HL-60/S4 (cell line): ENCODE results near the gene USP50.
"Not testable (repeated sequence)": the region's sequence is repeated elsewhere in the genome, so short reads cannot be mapped to it uniquely, and the experiment has no call there.

Experiments
- in situ Hi-C: fragments of 300-500 bp; cut with MboI; formaldehyde crosslinking; loops from 2 replicates; pipeline ENCODE4 v1.14.3; 2022; ENCODE audit warnings: low sequenced_read_pairs

USP50 gene

DNA sequence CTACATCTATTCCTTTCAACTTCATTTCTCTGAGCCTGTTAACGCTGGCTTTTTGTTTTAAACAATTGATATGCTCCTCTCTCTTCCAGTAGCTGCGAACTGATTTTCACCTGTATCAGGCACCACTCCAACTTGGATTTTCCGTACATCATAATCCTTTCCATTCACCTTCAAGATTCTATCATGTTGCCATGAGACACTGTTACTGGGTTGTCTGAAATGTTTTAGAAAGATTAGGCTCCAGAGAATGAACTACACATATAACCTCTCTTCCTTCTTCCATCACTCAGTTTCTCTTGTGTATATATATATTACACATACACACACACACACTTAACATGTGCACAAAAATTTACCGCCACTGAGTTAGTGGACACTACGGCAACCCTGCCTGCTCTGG lies at the start of gene USP50:
Gene USP50, minus strand, starts transcription at position 101 of the 400 bp plus-strand sequence. CDS start 141 bp downstream, outside the sequence.
- in situ Hi-C loops: no loop called here

DNA sequence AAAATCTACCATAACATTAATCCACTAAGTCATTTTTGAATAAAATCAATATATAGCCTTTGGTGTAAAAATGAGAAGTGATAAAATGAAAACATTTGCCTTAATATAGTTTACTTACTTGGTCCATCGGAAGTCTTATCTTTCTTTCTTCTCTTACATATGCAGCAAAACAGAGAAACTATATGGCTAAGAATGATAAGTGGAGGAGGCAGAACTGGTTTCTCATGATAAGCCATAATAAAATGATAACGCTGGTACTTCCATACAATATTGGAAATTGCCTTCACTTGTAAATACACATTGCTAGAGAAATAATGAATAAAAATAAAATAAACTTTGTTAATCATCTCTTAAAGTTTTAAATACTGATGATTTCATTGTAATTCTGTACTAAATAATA lies 47.8 kb upstream of the USP50 start:
- in situ Hi-C loops: no loop called here

DNA sequence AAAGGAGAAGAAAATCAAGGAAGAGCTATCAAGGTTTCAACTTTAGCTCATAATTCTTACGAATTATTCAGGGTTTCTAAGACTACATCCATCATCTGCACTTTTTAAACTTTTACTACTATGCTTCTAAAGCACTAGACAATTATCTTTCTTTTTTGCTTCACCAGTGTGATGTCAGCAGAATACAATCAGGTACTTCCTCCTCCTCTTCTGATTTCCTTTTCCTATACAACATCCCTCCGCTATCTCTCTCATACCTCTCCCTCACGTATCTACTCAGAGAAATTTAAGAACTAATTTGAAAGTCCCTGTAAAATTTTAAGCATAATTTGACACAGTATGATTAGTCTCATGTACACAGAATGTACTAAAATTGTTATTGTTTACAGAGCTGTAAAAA lies 47.3 kb upstream of the USP50 start:
- in situ Hi-C loops: no loop called here

DNA sequence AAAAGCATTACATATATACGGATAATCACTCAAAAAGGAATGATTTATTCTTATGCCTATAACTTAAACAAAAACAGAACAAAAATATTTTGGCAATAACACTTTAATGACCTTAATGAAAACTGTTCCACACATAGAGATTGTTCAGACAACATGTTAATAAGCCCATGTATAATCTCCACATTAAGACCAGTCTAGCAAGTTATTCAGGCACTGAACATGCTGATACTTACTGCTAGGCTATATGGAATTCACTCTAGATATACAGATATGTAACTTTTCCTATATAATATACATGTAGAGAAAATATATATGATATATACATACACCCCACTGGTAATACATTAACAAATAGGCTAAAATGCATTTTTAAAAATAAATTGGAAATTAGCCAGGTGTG lies 43.8 kb upstream of the USP50 start:
- in situ Hi-C loops: no loop called here

DNA sequence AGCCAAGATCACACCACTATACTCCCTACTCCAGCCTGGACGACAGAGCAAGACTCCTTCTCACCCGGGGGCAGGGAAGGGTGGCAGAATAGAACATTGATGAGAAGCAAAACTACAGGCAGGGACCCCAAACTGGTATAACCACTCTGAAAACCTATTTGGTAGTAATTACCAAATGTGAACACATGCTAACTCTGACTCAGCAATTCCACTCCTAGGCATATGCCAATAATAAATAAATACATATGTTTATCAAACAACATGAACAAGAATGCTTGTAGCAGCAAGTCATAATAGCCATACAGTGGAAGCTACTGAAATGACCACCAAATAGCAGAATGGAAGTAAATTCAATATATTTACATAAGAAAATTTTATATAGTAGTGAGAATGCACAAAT lies 31.0 kb upstream of the USP50 start:
- in situ Hi-C loops: no loop called here

DNA sequence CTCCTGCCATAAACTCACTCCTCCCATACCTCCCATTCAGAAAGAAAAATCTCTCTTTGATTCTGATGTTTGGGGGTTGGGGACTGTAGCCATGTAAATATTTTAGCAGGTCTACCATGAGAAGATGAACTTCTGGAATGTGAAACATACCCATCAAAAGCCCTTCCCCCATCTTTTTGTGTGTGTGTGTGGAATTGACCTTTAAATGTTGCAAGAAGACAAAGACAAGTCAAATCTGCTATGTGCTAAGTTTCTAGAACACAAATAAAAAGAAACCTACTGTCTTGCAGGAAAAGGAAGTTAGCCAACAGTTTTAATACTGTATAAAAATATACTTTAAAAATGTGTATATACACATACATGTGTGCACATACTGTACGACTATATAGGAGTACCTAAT lies 29.7 kb upstream of the USP50 start:
- in situ Hi-C loops: no loop called here

DNA sequence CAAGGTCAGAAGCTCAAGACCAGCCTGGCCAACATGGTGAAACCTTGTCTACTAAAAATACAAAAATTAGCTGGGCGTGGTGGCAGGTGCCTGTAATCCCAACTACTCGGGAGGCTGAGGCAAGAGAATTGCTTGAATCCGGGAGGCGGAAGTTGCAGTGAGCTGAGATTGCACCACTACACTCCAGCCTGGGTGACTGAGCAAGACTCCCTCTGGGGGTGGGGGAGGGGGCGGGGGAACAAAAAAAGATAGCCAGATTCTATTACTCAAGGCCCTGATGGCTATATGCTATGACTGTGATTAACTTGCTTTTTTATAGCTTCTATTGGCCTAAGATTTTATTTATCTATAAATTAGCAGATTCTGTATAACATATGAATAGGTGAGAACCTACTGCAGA lies 27.4 kb upstream of the USP50 start:
- in situ Hi-C loops: not testable (repeated sequence)

DNA sequence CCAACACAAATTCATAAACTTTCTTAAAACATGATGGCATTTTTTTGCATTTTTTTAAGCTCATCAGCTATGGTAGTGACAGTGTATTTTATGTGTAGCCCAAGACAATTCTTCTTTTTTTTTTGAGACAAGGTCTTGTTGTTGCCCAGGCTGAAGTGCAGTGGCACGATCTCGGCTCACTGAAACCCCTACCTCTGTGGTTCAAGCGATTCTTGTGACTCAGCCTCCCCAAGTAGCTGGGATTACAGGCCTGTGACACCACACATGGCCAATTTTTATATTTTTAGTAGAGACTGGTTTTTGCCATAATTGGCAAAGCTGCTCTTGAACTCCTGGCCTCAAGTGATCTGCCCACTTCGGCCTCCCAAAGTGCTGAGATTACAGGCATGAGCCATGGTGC lies 17.3 kb upstream of the USP50 start:
- in situ Hi-C loops: no loop called here

DNA sequence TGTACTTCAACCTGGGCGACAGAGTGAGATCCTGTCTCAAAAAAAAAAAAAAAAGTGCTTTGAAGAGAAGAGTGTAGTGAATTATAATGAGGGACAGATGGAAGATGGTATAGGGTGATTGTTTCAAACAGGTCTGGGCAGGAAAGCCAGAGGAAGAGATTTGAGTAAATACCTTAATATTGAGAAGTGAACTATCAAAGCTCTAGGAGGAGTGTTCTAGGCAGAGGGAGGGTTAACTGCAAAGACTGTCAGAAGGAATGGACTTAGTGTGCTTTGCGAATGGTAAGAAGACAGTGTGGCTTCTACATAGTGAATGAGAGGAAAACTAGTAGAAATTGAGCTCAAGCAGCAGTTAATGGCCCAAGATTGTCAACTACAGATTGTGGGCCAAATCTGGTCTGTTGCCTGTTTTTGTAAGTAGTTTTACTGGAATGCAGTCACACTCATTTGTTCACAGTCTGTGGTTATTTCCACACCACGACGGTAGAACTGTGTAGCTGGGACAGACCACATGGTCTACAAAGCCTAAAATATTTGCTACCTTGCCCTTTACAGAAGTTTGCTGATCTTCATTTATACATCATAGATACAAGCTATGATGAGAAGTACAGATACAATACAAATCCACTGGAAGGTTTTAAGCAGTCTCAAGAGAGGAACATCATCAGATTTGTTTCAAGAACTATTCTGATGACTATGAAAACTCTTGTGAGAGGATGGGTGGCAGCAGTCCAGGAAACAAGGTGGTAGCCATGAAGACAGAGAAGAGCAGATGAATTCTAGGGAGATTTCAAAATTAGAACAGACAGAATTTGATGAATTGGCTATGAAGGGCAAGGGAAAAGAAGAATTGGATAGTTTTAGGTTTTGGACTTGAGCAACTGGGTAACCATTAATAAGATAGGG lies 16.5 kb upstream of the USP50 start:
- in situ Hi-C loops: no loop called here

DNA sequence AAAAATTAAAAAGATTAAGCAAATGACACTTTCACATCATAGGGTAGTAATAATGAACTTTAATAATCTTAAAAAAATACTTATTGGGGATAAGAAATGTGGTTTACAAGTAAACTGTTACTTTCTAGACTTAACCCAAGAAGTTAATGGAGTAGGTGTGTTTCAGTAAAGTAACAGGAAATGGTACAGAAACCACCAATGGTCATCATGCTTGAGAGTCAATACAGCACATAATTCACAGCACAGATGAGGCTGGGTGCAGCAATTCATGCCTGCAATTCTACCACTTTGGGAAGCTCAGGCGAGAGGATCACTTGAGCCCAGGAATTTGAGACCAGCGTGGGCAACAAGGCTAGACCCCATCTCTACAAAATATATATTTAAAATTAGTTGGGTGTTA lies 11.5 kb upstream of the USP50 start:
- in situ Hi-C loops: no loop called here

DNA sequence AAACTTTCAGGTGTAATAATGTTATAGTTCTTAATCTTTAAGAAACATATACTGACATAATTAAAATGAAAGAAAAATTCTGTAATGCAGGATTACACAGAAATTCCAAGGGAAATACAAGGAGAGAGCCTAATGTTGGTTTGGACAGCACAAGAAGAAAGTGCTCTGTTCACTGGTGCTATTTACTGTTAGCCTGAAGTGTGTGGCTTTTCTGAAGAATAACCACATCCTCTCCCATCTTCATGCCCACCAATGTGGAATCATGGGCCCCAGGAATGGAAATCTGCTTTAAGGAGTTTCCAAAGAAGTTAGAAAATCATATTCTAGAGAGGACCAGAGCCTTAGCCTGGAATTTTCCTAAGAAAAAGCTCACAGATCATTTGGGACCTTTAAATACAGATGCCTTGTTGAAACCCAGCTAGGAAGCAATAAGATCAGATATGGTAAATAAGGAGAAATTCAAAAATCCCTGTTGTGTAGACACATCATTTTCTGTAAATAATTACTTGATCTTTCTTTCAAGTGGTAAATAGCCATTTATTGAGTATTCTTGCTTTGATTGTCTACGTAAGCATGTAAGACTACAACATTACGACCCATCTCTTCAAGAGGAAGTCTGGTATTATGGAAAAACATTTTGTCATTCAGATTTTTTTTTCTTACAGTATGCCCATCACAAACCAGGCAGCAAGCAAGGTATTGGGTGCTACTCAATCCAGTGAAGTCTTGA lies 10.3 kb upstream of the USP50 start:
- in situ Hi-C loops: no loop called here

DNA sequence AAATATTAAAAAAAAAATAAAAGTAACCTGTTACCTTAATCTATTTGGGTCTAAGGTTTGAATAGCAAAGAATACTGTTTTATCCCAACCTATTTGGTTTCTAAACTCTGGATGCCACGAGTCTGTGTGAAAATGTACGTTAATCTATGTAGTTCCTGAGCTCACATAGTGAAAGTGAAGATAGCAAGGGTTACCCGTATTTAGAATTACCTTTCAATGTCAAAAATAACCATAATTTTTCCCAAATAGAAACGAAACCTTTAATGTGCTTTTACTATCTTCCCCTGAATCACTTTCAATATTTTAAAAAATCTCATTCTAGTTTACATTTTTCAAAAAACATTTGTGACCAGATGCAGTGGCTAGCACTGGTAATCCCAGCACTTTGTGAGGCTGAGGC lies 5.8 kb upstream of the USP50 start:
- in situ Hi-C loops: no loop called here

DNA sequence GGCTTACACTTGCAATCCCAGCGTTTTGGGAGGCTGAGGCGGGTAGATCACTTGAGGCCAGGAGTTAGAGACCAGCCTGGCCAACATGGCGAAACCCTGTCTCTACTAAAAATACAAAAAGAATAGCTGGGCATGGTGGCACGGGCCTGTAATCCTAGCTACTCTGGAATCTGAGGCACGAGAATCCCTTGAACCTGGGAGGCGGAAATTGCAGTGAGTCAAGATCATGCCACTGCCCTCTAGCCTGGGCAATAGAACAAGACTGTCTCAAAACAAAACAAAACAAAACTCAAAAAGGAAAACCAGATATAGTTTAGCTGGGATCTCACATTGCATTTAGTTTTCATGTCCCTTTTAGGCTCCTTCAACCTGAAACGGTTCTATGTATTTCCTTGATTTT lies 2.9 kb upstream of the USP50 start:
- in situ Hi-C loops: no loop called here

DNA sequence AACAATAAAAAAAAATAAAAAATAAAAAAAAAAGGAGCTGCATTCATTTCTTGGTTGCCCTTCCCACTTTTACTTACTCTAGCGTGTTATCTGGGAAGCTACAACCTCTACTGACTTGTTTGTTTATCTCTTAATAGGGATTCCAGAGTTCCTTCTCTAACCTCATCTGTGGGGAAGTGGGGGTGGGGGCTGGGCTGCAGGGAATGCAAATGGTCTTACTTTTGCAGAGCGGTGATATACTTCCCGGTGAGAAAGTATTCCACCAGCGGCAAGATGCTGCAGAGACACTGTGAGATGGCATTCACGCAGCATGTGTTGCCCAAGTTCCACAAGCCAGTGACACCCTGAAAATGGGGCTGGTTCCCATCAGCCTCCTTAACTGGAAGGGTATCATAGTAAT lies 2.1 kb downstream of the USP50 start:
- in situ Hi-C loops: no loop called here

DNA sequence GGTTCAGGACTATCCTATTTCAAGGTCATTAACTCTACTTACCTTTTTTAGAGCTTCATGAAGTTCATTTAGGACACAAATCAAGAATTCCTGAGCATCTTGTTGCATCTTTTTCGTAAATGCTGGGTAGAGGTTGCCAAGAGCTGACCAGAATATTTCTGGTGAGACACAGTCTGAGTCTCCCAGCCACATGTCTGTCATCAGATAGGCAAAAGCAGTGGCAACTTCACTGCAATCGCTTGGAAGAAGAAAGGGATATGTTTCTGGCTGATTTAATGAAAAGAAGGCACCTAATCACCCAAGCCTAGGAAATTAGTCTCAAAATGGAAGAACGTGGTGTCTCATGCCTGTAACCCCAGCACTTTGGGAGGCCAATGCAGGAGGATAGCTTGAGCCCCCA lies 2.9 kb downstream of the USP50 start:
- in situ Hi-C loops: no loop called here

DNA sequence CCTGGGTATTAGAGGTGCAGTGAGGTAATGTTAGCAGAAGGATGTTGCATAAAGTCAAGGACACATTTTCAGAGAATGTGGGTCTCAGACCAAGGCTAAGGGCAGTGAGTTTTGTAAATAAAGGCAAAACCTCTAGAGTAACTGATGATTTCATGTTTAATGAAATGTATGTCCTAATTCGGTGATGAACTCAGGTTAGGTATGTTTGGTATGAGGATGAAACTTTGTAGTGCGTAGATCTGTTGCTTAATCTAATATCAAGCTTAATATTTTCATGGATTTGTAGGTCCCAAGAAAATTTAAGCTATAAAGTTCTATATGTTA lies 3.6 kb downstream of the USP50 start:
- in situ Hi-C loops: no loop called here

DNA sequence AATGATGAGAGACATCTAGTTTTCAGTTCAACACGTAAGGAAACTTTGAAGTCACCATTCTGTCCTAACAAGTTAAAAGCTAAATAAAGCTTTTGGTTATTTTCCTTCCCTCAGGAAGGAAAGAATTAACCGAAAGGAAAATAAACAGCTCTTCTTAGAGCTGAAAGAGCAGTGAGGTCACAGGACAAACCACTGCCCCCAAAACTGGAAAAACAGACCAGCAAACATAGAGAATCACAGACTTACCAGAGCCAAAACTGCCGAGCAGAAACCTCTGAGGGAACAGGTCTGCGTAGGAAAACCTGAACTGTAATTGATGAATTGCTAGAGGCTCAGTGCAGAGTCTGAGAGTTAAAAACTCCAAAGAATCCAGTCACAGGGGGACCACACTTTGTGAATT lies 14.7 kb downstream of the USP50 start:
- in situ Hi-C loops: no loop called here

DNA sequence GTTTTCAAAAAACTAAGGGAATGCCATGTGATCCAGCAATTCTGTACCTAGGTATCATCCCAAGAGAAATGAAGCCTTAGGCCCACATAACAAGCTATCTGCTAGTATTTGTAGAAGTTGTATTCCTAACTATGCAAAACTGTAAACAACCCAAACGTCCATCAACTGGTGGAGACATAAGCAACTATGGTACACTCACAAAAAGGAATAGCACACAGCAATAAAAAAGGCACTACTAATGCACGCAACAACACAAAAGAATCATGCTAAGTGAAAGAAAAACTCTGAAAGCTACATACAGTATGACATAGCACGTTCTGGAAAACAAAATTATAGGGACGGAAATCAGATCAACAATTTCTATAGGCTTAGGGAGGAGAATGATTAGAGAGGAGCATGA lies 15.3 kb downstream of the USP50 start:
- in situ Hi-C loops: no loop called here

DNA sequence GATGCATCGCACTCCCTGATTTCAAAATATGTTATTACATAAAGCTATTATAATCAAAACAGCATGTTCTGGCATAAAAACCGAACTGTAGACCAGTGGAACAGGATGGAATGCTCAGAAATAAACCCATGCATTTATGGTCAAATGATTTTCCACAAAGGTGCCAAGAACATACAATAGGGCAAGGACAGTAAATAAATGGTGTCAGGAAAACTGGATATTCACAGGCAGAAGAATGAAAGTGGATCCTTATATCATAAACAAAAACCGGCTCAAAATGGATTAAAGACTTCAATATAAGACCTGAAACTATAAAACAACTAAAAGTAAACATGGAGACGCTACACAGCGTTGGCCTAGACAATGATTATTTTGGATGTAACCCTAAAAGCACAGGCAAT lies 22.6 kb downstream of the USP50 start:
- in situ Hi-C loops: no loop called here

DNA sequence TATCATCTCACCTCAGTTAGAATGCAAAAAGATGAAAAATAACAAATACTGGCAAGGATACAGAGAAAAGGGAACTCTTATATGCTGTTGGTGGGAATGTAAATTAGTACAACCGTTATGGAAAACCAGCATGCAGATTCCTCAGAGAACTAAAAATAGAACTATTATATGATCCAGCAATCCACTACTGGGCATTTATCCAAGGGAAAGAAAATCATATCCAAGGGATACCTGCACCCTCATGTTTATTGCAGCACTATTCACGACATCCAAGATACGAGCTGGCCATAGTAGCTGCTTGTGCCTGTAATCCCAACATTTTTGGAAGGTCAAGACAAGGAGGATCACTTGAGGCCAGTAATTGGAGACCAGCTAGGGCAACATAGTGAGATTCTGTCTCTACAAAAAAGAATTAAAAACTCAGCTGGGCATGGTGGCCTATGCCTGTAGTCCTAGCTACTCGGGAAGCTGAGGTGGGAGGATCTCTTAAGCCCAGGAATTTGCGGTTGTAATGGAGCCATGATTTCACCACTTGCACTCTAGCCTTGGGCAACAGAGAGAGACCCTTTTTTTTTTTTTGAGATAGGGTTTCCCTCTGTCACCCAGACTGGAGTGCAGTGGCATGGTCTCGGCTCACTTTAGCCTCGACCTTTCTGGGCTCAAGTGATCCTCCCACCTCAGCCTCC lies 26.6 kb downstream of the USP50 start:
- in situ Hi-C loops: no loop called here

DNA sequence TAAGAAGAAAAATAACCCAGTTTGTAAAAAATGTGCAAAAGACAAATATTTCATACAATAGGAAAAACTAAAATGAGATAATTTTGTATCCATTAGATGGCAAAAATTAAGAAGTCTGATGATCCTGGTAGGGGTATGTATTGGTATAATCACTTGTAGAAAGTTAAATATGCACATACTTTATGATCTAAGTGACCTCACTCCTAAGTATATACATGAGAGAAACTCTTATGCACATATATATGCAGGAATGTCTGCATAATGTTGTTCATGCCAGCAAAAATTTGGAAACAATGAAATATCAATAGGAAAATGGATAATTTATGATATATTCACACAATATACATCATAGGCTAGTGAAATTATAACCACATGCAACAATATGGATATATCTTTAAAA lies 33.5 kb downstream of the USP50 start:
- in situ Hi-C loops: no loop called here

DNA sequence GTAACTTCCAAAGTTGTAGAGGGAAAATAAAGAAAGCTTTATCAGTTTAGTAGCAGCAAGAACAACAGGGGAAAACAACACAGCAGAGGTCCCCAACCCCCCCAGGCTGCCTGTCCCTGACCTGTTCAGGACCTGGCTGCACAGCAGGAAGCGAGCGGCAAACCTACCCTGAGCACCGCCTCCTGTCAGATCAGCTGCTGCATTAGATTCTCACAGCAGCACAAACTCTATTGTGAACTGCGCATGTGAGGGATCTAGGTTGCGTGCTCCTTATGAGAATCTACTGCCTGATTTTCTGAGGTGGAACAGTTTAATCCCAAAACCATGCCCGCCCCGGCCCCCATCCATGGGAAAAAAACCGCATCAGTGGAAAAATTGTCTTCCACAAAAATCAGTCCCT lies 40.3 kb downstream of the USP50 start:
- in situ Hi-C loops: no loop called here
